Natural killer cell (primary cell): ENCODE measurements around the gene NRXN2. TPM values are rescaled to one million over a fixed set of nuclear protein-coding genes. Genes with fewer than 3 reads are reported as not detected.

Experiments used
- ATAC-seq, 3 donors: fragments of 150-1000 bp in 2 of 3; fragments of 200-7000 bp in 1 of 3; cut with Tn5 transposase; 1 replicate in 1 of 3; 2 replicates in 2 of 3; pipeline ENCODE4 v1.10.0; 2021; ENCODE audit warnings: mild to moderate bottlenecking in 2 of 3, moderate library complexity in 2 of 3
- DNase-seq, 2 donors: peaks; one replicate each; pipeline versions ENCODE4 v3.0.0 to v3.0.0-alpha.2; 2013 to 2021; ENCODE audit warnings: mixed read lengths in 1 of 2
- H3K27ac ChIP-seq: one replicate; pipeline ENCODE4 v1.5.1; 2013; ENCODE audit warnings: mild to moderate bottlenecking, low read length
- H3K27me3 ChIP-seq: one replicate; pipeline ENCODE4 v1.6.1; 2013; ENCODE audit warnings: low read length; ENCODE audit not compliant: control insufficient read depth, insufficient read depth
- H3K36me3 ChIP-seq: one replicate; pipeline ENCODE4 v1.6.1; 2013; ENCODE audit warnings: low read length; ENCODE audit not compliant: control insufficient read depth, insufficient read depth
- H3K4me1 ChIP-seq: one replicate; pipeline ENCODE4 v1.6.1; 2013; ENCODE audit warnings: low read length; ENCODE audit not compliant: control insufficient read depth, insufficient read depth
- H3K4me3 ChIP-seq: one replicate; pipeline ENCODE4 v1.5.1; 2013; ENCODE audit warnings: low read length
- H3K9me3 ChIP-seq: one replicate; pipeline ENCODE4 v1.6.1; 2013; ENCODE audit warnings: low read length; ENCODE audit not compliant: control insufficient read depth, insufficient read depth
- H3K27ac Mint-ChIP-seq, 2 donors: one replicate each; pipeline ENCODE4 v1.8.0; 2022; ENCODE audit warnings: mild to moderate bottlenecking in 2 of 2, mixed read lengths in 2 of 2, moderate library complexity in 1 of 2
- H3K27me3 Mint-ChIP-seq, 2 donors: one replicate each; pipeline ENCODE4 v1.8.0; 2022; ENCODE audit warnings: low read depth in 2 of 2, mixed read lengths in 2 of 2
- H3K36me3 Mint-ChIP-seq: one replicate; pipeline ENCODE4 v1.8.0; 2022; ENCODE audit warnings: mixed read lengths
- H3K4me1 Mint-ChIP-seq, 2 donors: one replicate each; pipeline ENCODE4 v1.8.0; 2022; ENCODE audit warnings: mixed read lengths in 2 of 2
- H3K4me3 Mint-ChIP-seq: one replicate; pipeline ENCODE4 v1.8.0; 2022; ENCODE audit warnings: mild to moderate bottlenecking, moderate library complexity, mixed read lengths
- H3K9me3 Mint-ChIP-seq, 2 donors: one replicate each; pipeline ENCODE4 v1.8.0; 2022; ENCODE audit warnings: mixed read lengths in 2 of 2
- WGBS: methylation state at CpG from one replicate; pipeline ENCODE4 v1.1.7; 2013; ENCODE audit warnings: missing lambda C conversion rate; ENCODE audit not compliant: insufficient coverage; 5-methylcytosine and 5-hydroxymethylcytosine counted together
- intact Hi-C: fragments of 100-400 bp; cut with micrococcal nuclease; formaldehyde crosslinking; loops from one replicate; pipeline ENCODE4 v1.14.2; 2022
- total RNA-seq, 4 donors: library from RNA; stranded (reverse); fragments of 120-200 nt in 1 of 4; gene quantifications; one replicate each; pipeline versions ENCODE4 v1.2.3 to v1.2.4, GENCODE V29; 2013 to 2022
- TF ChIP-seq, protein P1 (sequence below): fragments of 200-600 bp; IDR thresholded peaks from one replicate; pipeline ENCODE4 v1.8.0; 2022; ENCODE audit warnings: antibody characterized with exemption

Gene NRXN2
- total RNA-seq, 3 donors from 2014 or later (not counting 1 experiment from before 2014, with no cell fraction given) = 2.9 to 9.6 (median 7.7) TPM

DNA sequence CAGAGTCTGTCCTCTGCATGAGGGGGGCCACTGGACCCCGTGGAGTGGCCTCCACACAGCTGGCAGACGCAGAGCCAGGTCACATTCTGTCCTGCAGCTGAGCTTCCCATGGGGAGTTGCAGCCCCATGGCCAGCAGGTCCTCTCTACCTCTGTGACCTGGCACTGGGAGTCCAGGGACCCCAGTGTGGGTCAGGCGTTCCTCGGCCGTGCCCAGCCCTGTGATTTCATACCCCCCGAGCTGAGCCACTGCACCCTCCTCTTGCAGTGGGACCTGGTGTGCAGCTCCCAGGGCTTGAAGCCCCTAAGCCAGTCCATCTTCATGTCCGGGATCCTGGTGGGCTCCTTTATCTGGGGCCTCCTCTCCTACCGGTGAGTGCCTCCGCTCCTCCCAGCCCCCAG is 164.1 kb downstream of the NRXN2 start:
- H3K9me3 ChIP-seq = no peaks in the 10 kb centered on the region
- no peak for ATAC-seq
- WGBS = 90% methylated on average over 9 of the region's 9 CpGs

DNA sequence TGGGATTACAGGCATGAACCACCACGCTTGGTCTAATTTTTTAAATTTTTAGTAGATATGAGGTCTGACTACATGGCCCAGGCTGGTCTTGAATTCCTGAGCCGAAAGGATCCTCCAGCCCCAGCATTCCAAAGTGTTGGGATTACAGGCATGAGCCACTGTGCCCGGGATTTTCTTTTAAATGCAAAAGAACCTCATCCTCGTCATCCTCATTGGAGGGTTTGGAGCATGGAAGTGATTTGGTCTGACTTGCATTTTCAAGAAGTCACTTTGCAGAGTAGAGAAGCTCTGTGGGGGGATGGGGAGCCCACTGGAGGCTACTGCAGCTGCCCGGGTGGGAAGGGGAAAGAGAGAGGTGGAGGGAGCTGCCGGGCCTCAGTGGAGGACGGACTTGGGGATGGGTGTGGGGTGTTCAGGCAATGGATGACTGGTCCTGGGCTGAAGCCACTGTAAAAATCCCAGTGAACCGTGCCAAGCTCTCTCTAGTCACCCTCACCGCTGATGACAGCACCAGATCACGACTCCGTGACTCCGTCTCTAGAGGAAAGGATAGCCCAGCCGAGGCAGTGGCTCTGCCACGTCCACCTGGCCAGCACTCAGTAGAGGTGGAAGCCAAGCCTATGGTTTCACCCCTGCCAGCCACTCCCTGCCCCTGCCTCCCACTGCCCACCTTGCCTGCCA is 164.8 kb downstream of the NRXN2 start:
- no peaks in the 10 kb centered on the region for H3K9me3 Mint-ChIP-seq
- TF ChIP-seq, protein P1, sequence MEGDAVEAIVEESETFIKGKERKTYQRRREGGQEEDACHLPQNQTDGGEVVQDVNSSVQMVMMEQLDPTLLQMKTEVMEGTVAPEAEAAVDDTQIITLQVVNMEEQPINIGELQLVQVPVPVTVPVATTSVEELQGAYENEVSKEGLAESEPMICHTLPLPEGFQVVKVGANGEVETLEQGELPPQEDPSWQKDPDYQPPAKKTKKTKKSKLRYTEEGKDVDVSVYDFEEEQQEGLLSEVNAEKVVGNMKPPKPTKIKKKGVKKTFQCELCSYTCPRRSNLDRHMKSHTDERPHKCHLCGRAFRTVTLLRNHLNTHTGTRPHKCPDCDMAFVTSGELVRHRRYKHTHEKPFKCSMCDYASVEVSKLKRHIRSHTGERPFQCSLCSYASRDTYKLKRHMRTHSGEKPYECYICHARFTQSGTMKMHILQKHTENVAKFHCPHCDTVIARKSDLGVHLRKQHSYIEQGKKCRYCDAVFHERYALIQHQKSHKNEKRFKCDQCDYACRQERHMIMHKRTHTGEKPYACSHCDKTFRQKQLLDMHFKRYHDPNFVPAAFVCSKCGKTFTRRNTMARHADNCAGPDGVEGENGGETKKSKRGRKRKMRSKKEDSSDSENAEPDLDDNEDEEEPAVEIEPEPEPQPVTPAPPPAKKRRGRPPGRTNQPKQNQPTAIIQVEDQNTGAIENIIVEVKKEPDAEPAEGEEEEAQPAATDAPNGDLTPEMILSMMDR = no peak
- Histone ChIP-seq H3K4me3 (no peak overlapping the region), H3K27me3 (no peaks in the 10 kb centered on the region), H3K27ac (no peak overlapping the region), H3K36me3 (no peaks in the 10 kb centered on the region), H3K9me3 (no peaks in the 10 kb centered on the region), H3K4me1 (no peaks in the 10 kb centered on the region)
- ATAC-seq = no peak
- H3K27ac Mint-ChIP-seq = no peak overlapping the region
- intact Hi-C loops = no loop called here
- H3K4me1 Mint-ChIP-seq = peaks cover 0 to under 1% of the 10 kb centered on the region in 2 donors
- no peak overlapping the region for H3K4me3 Mint-ChIP-seq
- no peak for DNase-seq
- H3K36me3 Mint-ChIP-seq = no peaks in the 10 kb centered on the region
- peaks cover 0 to 4% of the 10 kb centered on the region in 2 donors for H3K27me3 Mint-ChIP-seq
- WGBS = 84% methylated on average over 14 of the region's 14 CpGs

More for the DNA sequence above, 164.1 kb downstream of the NRXN2 start:
- Mint-ChIP-seq H3K36me3 (no peaks in the 10 kb centered on the region), H3K27ac (no peak overlapping the region), H3K9me3 (no peaks in the 10 kb centered on the region), H3K4me3 (no peak overlapping the region), H3K27me3 (peaks cover 0 to 4% of the 10 kb centered on the region in 2 donors), H3K4me1 (no peaks in the 10 kb centered on the region)
- Histone ChIP-seq H3K27me3 (no peaks in the 10 kb centered on the region), H3K27ac (no peak overlapping the region), H3K36me3 (no peaks in the 10 kb centered on the region), H3K4me1 (no peaks in the 10 kb centered on the region), H3K4me3 (no peak overlapping the region)
- TF ChIP-seq, protein P1 = no peak
- intact Hi-C loops = no loop called here
- no peak for DNase-seq

GRCh38 chr11:64556721-64557250 is 166.2 kb downstream of the NRXN2 start:
- Mint-ChIP-seq H3K27me3 (peaks cover 0 to 4% of the 10 kb centered on the region in 2 donors), H3K9me3 (peaks cover 3 to 4% of the 10 kb centered on the region in 2 donors)
- no peak overlapping the region for H3K4me3 ChIP-seq

More at GRCh38 chr11:64556721-64557250, 166.2 kb downstream of the NRXN2 start:
- TF ChIP-seq, protein P1 = no peak
- H3K27ac Mint-ChIP-seq = no peak overlapping the region
- Histone ChIP-seq H3K36me3 (no peaks in the 10 kb centered on the region), H3K27ac (no peak overlapping the region), H3K9me3 (no peaks in the 10 kb centered on the region), H3K4me1 (no peaks in the 10 kb centered on the region), H3K27me3 (no peaks in the 10 kb centered on the region)
- no peaks in the 10 kb centered on the region for H3K36me3 Mint-ChIP-seq
- H3K4me1 Mint-ChIP-seq = peaks cover 6 to 11% of the 10 kb centered on the region in 2 donors
- DNase-seq (no peak), ATAC-seq (no peak)
- 91% methylated on average over 12 of the region's 12 CpGs for WGBS
- no peak overlapping the region for H3K4me3 Mint-ChIP-seq
- intact Hi-C loops = no loop called here

Other genes starting within 250 kb of the NRXN2 start
- not detected for gene SLC22A11, start 167.3 kb downstream of the NRXN2 start, total RNA-seq
- not detected for gene SLC22A12, start 132.0 kb downstream of the NRXN2 start, total RNA-seq
- gene RASGRP2, start 20.9 kb upstream of the NRXN2 start, total RNA-seq = 100 to 1,000 TPM; 371 to 417 (median 394) TPM
- 1 to 10 TPM; 4.1 to 8.4 (median 6.1) TPM for gene PYGM, start 36.8 kb upstream of the NRXN2 start, total RNA-seq
- 100 to 1,000 TPM; 841 to 864 (median 845) TPM for gene SF1, start 55.3 kb upstream of the NRXN2 start, total RNA-seq
- gene MAP4K2, start 80.0 kb upstream of the NRXN2 start, total RNA-seq = 10 to 100 TPM; 38.3 to 40.6 (median 38.7) TPM
- 10 to 100 TPM; 29.3 to 42.2 (median 32.2) TPM for gene MEN1, start 87.4 kb upstream of the NRXN2 start, total RNA-seq
- gene CDC42BPG, start 121.5 kb upstream of the NRXN2 start, total RNA-seq = 10 to 100 TPM in 2 of 3 donors, 1 to 10 TPM in 1; 8.2 to 12.7 (median 10.7) TPM
- 100 to 1,000 TPM; 218 to 246 (median 225) TPM for gene EHD1, start 155.4 kb upstream of the NRXN2 start, total RNA-seq
- gene ATG2A, start 194.0 kb upstream of the NRXN2 start, total RNA-seq = 100 to 1,000 TPM; 165 to 321 (median 259) TPM
- gene PPP2R5B, start 201.5 kb upstream of the NRXN2 start, total RNA-seq = 10 to 100 TPM; 27.8 to 31.5 (median 28.5) TPM
- not detected for gene GPHA2, start 212.7 kb upstream of the NRXN2 start, total RNA-seq
- gene MAJIN, start 248.9 kb upstream of the NRXN2 start, total RNA-seq = not detected